GM18502 (cell line): ENCODE measurements around the gene ASIC1.
"Not testable (repeated sequence)": the region's sequence is repeated elsewhere in the genome, so short reads cannot be mapped to it uniquely, and the experiment has no call there.

ENCODE experiments used
- ATAC-seq: cut with Tn5 transposase; IDR thresholded peaks from one replicate; pipeline ENCODE4 v1.9.1; 2021; ENCODE audit warnings: mild to moderate bottlenecking; ENCODE audit not compliant: unreplicated experiment, poor library complexity

Gene ASIC1

DNA sequence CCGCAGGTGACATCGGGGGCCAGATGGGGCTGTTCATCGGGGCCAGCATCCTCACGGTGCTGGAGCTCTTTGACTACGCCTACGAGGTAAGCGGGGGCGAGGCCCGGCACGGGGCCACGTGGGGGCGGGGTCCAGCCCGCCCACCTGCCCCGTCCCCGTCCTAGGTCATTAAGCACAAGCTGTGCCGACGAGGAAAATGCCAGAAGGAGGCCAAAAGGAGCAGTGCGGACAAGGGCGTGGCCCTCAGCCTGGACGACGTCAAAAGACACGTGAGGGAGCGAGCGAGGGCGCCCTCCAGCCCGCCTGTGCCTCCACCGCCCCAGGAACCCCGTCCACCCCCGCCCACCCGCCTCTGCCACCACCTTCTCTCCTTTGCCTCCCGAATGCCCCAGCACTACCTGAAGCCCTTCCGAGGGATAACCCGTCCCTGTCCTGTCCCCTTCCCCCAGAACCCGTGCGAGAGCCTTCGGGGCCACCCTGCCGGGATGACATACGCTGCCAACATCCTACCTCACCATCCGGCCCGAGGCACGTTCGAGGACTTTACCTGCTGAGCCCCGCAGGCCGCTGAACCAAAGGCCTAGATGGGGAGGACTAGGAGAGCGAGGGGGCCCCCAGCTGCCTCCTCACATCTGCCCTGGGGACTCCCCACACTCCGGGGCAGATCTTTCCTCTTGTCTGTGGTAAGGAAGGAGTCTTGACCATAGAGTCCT lies 23.9 kb downstream of the ASIC1 start:
- ATAC-seq: no peak

DNA sequence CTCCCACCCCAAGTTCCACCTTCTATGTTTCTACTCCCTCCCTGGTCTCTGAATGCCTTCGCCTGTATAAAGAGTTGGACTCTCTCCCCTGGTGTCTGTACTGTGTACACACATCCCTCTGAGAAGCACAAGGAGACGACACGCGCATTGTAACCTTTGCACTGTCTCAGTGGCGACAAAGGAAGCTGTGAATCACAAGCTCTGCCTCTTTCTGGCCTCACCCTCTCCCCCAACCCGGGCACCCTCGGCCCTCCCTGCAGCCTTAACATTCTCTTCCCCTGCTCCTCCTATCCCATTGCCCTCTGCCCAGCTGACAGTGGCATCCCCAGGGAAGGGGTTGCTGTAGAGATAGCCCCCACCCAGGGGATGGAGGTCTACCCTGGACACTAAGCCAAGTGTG lies 25.2 kb downstream of the ASIC1 start:
- ATAC-seq: no peak

- ATAC-seq: no peak
Measured at GRCh38 chr12:50083301-50083700, 25.9 kb downstream of the ASIC1 start.

DNA sequence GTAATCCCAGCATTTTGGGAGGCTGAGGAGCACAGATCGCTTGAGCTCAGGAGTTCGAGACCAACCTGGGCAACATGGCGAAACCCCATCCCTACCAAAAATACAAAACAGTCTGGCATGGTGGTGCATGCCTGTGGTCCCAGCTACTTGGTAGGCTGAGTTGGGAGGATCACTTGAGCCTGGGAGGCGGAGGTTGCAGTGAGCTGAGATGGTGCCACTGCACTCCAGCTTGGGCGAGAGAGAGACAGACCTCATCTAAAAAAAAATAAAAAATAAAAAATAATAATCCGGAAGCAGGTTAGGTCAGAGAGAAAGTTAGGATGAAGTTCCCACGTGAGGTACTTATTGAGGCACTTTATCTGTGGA lies 27.0 kb downstream of the ASIC1 start:
- not testable (repeated sequence) for ATAC-seq

DNA sequence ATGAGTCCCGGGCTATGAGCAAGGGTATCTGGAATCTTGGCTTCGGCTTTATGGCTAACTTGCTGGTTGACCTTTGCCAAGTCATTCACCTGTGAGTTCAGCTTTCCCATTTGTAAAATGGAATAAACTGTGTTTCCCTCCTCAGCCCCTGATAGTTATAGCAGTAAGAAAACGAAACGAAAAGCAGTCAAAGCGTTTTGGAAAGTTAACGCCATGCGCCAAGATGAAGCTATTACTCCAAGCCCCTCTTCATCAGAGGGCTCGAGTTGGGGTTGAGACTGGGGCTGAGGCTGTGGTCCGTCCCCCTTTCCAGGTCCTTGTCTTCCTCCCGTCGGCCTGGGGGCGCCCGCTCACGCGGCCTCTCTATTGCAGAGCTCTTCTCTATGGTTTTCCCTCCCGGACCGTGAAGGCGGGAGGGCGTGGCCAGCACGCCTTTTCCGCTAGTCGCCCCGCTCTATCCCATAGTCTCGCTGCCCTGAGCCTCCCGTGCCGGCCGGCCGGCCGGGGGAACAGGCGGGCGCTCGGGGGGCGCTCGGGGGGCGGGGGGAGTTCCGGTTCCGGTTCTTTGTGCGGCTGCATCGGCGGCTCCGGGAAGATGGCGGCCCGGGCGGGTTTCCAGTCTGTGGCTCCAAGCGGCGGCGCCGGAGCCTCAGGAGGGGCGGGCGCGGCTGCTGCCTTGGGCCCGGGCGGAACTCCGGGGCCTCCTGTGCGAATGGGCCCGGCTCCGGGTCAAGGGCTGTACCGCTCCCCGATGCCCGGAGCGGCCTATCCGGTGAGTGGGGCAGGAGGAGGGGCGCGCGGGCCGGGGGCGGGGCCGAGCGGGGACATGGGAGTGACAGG lies 27.6 kb downstream of the ASIC1 start, which contains the start of gene SMARCD1:
Gene SMARCD1 (plus strand): TSS at position 568 of the 840 bp plus-strand sequence. CDS start 28 bp downstream, at position 596.
- ATAC-seq: peak; percentile 87

DNA sequence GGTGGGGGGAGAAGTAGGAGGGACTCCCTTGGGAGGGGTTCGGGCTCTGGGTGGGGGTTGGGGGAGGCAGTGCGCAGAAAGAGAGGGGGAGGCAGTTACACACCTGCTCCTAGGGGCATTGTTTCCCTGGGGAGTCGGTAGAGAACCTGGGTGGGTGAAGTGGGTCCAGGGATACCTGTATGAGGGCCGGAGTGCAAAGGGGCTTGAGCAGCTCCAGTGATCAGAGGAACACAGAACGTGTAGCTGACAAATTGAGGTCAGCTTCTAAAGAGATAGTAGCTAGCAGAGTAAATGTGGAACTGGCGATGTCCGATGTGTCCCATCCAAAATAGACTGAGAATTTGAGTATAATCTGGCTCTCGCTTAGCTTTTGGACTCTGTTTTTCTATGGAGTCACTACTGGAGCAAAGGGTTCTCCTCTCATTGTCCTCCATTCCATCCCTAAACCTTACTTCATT lies 28.2 kb downstream of the ASIC1 start:
- peak; percentile 3 for ATAC-seq

DNA sequence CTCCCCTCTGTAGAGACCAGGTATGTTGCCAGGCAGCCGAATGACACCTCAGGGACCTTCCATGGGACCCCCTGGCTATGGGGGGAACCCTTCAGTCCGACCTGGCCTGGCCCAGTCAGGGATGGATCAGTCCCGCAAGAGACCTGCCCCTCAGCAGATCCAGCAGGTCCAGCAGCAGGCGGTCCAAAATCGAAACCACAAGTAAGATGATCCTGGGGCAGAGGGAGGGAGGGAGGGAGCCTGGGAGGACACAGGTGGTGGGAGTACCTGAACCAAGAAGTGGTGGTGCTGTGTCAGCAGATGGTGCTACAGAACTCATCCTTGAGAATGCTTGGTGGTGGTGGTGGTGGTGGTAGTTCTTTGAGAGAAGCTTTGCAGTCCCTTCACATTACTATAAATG lies 28.8 kb downstream of the ASIC1 start:
- no peak for ATAC-seq

DNA sequence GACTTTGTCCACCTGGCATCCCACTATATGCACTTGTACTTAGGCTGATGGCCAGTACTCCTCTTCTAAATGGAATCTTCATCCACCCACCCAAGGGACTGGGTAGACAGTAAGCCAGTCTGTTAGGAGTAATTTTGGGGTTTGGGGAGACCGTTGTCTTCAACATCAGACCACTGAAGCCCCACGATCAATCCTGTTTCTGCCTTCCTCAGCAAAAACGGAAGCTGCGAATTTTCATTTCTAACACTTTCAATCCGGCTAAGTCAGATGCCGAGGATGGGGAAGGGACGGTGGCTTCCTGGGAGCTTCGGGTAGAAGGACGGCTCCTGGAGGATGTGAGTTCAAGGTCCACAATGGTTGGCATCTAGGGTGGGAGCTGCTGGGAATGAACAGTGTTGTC lies 29.8 kb downstream of the ASIC1 start:
- no peak for ATAC-seq

DNA sequence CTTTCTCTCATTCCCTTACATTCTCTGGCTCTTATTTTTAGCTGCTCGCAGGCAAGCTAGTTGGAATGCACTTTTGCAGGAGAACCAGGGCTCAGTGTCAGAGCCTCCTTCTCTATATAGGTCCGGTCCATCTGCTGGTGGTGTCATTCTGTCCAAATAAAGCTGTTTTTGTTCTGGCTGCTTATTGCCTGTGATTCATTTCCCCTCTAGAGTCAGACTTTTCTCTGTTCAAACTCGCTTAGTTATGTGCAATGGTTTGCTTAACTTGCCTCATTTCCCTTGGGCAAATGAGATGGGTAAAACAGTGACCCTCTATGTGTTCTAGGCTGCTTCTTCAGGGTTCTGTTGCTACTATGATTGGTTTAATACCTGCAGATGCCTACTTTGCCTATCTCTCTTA lies 30.6 kb downstream of the ASIC1 start:
- ATAC-seq: no peak

GRCh38 chr12:50088577-50089335 lies 31.4 kb downstream of the ASIC1 start:
- ATAC-seq: no peak

DNA sequence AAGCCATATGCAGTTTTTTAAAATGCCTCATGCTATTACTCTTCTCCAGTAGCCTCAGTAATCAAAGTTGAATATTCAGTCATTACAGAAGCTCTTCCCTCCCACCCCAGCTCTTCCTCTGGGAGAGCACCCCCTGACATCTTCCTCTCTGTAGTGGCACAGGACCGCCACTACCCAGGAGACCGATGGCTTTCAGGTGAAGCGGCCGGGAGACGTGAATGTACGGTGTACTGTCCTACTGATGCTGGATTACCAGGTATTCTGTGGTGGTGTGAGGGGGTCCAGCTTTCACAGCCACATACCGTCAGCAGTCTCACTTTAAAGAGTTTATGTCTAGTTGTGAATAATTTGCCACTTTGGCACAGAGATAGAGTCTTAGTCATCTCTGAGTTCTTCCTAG lies 32.3 kb downstream of the ASIC1 start:
- ATAC-seq: no peak

GRCh38 chr12:50090391-50090790 lies 33.0 kb downstream of the ASIC1 start:
- ATAC-seq: no peak

- ATAC-seq: no peak
Measured at GRCh38 chr12:50097952-50098351, 40.6 kb downstream of the ASIC1 start.

DNA sequence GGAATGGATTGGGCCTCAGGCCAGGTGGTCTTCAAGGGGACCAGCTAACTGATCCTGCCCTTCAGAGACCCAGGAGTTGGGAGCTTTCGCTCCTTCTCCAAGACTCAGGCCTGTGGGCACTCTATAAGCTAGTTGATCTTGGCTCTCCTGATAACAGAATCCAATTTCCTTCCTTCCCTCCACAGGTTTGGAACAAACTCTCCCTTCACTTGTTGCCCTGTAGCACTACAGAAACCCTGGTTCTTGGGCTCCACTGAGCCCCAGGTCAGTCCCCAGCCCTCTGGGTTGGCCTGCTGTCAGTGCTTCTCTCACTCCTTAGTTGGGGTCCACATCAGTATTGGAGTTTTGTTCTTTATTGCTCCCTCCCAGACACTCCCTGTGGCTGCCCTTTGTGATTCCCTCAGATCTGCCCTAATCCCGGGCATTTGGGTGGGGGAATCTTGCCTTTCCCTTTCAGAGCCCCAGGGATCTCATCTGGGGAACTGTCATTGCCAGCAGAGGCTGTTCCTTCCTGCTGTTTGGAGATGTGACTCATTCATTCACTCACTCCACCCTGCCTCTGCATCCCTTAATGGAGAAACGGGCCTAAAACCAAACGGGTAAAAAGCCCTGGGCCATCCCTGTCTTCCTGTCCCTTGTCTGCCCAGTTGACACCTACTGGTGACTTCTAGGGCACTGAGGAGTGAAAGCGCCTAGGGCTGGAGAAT lies 42.1 kb downstream of the ASIC1 start:
- no peak for ATAC-seq

- no peak for ATAC-seq
Measured at GRCh38 chr12:50100561-50100960, 43.2 kb downstream of the ASIC1 start.

DNA sequence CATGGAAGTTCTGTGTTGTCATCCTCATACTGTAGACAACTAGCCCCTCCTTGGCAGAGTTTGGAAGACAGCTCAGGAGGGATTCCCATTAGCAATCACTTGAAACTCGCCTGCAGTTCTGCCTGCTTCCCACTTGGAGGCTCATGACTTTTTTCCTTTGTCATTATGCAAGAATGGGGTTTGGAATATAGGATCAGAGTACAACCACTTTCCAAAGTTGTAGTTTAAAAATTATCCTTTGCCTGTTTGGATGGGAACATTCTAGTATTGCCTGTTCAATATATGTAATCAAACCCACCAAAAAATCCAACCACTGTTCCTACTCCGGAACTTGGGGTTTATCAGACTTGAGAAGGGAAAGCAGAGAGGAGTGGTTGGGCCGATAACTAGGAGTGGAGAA lies 44.3 kb downstream of the ASIC1 start:
- no peak for ATAC-seq

- ATAC-seq: no peak
Measured at GRCh38 chr12:50102131-50102531, 44.7 kb downstream of the ASIC1 start.

- ATAC-seq: no peak
Measured at GRCh38 chr12:50102646-50103309, 45.4 kb downstream of the ASIC1 start.

- no peak for ATAC-seq
Measured at GRCh38 chr12:50103351-50103750, 46.0 kb downstream of the ASIC1 start.
